ENCODE results near the gene PDE7B.

PDE7B gene

DNA sequence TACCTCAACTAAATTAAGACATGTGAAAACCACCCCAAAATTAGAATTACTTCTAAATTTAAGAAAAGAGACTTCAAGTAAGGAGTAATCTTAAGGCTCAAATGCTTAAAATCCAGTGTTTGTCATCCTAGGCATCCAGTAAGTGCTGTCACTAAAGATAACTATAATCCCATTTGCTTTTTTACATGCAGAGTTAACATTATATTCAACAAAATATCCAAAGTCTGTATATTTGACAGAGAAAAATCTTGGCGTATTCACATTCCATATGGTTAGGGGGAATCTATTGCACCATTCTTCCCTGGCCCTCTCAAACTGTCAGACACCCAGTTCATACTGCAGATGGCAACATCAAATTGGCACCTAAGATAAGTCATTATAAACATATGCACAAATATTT lies 381.2 kb downstream of the PDE7B start:
- TF ChIP-seq, protein P1, sequence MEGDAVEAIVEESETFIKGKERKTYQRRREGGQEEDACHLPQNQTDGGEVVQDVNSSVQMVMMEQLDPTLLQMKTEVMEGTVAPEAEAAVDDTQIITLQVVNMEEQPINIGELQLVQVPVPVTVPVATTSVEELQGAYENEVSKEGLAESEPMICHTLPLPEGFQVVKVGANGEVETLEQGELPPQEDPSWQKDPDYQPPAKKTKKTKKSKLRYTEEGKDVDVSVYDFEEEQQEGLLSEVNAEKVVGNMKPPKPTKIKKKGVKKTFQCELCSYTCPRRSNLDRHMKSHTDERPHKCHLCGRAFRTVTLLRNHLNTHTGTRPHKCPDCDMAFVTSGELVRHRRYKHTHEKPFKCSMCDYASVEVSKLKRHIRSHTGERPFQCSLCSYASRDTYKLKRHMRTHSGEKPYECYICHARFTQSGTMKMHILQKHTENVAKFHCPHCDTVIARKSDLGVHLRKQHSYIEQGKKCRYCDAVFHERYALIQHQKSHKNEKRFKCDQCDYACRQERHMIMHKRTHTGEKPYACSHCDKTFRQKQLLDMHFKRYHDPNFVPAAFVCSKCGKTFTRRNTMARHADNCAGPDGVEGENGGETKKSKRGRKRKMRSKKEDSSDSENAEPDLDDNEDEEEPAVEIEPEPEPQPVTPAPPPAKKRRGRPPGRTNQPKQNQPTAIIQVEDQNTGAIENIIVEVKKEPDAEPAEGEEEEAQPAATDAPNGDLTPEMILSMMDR (IDR thresholded peaks at IDR 0.05; ENCODE audit: unreplicated experiment in 3 of 3), result no peak
- no peaks in the 10 kb centered on the region for H3K9me3 Mint-ChIP-seq
- H3K36me3 Mint-ChIP-seq (ENCODE audit: low read depth), result no peaks in the 10 kb centered on the region
- peaks cover 9% of the 10 kb centered on the region for H3K4me1 Mint-ChIP-seq
- no peak overlapping the region for H3K4me3 Mint-ChIP-seq
- H3K27me3 Mint-ChIP-seq (ENCODE audit: low read depth), result no peaks in the 10 kb centered on the region
- H3K27ac Mint-ChIP-seq, result no peak overlapping the region

DNA sequence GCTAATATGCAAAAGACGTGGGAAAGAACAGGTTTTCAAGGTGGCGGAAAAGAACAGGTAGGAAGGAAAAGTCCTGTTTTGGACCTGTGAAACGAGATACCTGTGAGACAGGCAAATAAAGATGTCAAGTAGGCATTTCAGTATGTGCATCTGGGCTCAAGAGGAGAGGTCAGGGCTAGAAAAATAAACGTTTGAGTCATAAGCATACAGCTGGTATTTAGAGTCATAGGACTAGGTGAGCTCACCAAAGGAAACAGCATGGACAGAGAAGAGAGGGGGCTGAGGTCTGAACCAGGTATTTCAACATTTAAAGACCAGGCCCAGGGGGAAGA lies 383.7 kb downstream of the PDE7B start:
- Mint-ChIP-seq H3K9me3 (no peaks in the 10 kb centered on the region), H3K4me1 (no peaks in the 10 kb centered on the region), H3K27ac (no peak overlapping the region), H3K36me3 (ENCODE audit: low read depth) (no peaks in the 10 kb centered on the region), H3K4me3 (no peak overlapping the region), H3K27me3 (ENCODE audit: low read depth) (no peaks in the 10 kb centered on the region)
- TF ChIP-seq, protein P1 (IDR thresholded peaks at IDR 0.05; ENCODE audit: unreplicated experiment in 3 of 3), result no peak

DNA sequence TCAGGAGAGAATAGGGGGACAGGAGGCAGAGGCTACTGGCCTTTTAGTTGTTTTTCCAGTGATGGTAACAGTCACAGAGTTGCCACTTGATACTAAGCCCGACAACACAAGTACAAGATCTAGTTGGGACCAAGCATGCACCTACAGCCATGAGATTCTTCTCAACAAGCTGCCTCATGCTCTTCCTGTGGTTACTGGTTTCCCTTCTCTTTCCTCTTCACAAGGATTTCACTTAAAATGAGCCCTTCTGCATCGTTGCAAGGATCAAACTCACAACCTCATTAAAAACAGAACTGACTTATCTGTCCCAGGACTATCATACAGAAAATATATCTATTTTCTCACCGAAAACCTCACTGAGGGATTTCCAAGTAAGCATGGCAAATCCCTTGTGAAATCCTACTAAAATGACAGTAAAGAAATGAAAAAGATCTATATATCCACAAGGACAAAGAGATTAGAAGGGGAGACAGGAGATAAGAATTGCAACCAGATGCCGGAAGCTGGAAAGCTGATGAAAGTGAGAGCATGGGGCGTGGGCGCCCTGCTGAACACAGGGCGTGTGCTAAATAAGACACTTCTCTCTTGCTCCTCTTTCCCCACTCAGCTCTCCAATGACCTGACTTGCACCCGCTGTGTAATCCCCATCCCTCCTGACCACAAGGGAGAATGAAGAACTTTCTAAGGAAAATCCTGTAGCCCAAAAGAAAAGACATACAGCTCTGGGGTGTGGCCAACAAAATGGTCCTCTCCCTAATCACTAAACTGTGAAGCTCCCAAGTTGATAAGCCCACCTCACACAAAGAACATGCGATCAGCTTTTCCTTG lies 385.2 kb downstream of the PDE7B start:
- H3K36me3 Mint-ChIP-seq (ENCODE audit: low read depth), result no peaks in the 10 kb centered on the region
- no peaks in the 10 kb centered on the region for H3K9me3 Mint-ChIP-seq
- no peak overlapping the region for H3K27ac Mint-ChIP-seq
- H3K4me1 Mint-ChIP-seq, result no peaks in the 10 kb centered on the region
- H3K4me3 Mint-ChIP-seq, result no peak overlapping the region
- no peaks in the 10 kb centered on the region for H3K27me3 Mint-ChIP-seq (ENCODE audit: low read depth)
- TF ChIP-seq, protein P1 (IDR thresholded peaks at IDR 0.05; ENCODE audit: unreplicated experiment in 3 of 3), result no peak

DNA sequence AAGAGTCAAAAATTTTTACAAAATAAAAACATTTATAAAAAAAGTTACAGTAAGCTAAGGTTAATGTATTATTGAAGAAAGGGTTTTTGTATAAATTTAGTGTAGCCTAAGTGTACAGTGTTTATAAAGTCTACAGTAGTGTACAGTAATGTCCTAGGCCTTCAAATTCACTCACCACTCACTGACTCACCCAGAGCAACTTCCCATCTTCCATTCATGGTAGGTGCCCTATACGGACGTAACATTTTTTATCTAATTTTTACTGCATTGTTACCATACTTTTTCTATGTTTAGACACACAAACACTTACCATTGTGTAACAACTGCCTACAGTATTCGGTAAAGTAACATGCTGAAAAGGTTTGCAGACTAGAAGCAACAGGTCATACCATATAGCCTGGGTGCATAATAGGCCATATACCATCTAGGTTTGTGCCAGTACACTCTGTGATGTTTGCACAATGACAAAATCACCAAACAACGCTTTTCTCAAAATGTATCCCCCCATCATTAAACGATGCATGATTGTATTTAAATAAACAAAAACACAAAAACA lies 392.6 kb downstream of the PDE7B start:
- TF ChIP-seq, protein P1 (IDR thresholded peaks at IDR 0.05; ENCODE audit: unreplicated experiment in 3 of 3), result no peak
- Mint-ChIP-seq H3K9me3 (no peaks in the 10 kb centered on the region), H3K4me1 (no peaks in the 10 kb centered on the region), H3K27me3 (ENCODE audit: low read depth) (no peaks in the 10 kb centered on the region), H3K27ac (no peak overlapping the region), H3K36me3 (ENCODE audit: low read depth) (no peaks in the 10 kb centered on the region), H3K4me3 (no peak overlapping the region)

All from nephron (organoid).